ENCODE measurements around the gene HPCAL1.

DNA sequence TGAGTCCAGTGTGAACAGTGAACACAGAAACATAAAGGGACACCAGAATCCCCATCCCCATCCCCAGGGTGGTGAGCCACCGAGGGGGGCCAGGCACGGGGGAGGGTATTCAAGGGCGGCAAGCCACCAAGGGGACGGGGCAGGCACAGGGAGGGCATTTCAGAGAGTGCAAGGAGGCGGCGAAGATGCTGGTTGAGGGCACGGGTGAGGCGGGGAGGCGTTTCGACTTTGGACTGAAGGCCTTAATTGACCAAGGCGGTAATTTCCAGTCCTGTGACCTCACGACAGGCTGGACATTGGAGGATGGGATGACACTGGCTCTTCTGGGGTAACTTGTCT, 75.0 kb downstream of the HPCAL1 start:
- TF ChIP-seq, protein P1, sequence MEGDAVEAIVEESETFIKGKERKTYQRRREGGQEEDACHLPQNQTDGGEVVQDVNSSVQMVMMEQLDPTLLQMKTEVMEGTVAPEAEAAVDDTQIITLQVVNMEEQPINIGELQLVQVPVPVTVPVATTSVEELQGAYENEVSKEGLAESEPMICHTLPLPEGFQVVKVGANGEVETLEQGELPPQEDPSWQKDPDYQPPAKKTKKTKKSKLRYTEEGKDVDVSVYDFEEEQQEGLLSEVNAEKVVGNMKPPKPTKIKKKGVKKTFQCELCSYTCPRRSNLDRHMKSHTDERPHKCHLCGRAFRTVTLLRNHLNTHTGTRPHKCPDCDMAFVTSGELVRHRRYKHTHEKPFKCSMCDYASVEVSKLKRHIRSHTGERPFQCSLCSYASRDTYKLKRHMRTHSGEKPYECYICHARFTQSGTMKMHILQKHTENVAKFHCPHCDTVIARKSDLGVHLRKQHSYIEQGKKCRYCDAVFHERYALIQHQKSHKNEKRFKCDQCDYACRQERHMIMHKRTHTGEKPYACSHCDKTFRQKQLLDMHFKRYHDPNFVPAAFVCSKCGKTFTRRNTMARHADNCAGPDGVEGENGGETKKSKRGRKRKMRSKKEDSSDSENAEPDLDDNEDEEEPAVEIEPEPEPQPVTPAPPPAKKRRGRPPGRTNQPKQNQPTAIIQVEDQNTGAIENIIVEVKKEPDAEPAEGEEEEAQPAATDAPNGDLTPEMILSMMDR (IDR thresholded peaks at IDR 0.05; ENCODE audit: insufficient read depth, low read length, poor library complexity, severe bottlenecking) = no peak
- TF ChIP-seq EZH2phosphoT487 (conservative IDR thresholded peaks at IDR 0.05; ENCODE audit: low read length) = no peak

Measured in SU-DHL-6 (cell line).